SH-SY5Y (cell line): ENCODE data around the gene CREG2.

Source experiments
- GATA2 ChIP-seq: IDR thresholded peaks from 2 replicates; pipeline ENCODE4 v1.6.1; 2011; ENCODE audit warnings: mild to moderate bottlenecking, low read depth, low read length
- GATA3 ChIP-seq: IDR thresholded peaks from 2 replicates; pipeline ENCODE4 v1.6.1; 2011; ENCODE audit warnings: low read depth, mild to moderate bottlenecking, low read length, moderate library complexity

GRCh38 chr2:101332885-101333766, 54.2 kb downstream of the CREG2 start:
- TF ChIP-seq GATA2 (no peak), GATA3 (no peak)
